Stimulated activated CD4-positive, alpha-beta T cell treated with anti-CD3 and anti-CD28 coated beads, TNF-alpha, amount 100 ng/mL, for 48 hours (primary cell): Measurements from ENCODE around the gene WSCD2.

Experiments
- DNase-seq, 3 donors: peaks; one replicate each; pipeline ENCODE4 v3.0.0-alpha.2; 2020; ENCODE audit warnings: low read depth in 3 of 3

Gene WSCD2

GRCh38 chr12:108235197-108235984 is 106.3 kb downstream of the WSCD2 start:
- no peak for DNase-seq

- DNase-seq, result no peak
Measured at GRCh38 chr12:108235985-108236263, 106.8 kb downstream of the WSCD2 start.

- DNase-seq, result no peak
Measured at GRCh38 chr12:108236366-108236765, 107.3 kb downstream of the WSCD2 start.

- no peak for DNase-seq
Measured at GRCh38 chr12:108237272-108237671, 108.2 kb downstream of the WSCD2 start.

GRCh38 chr12:108238474-108238873 is 109.4 kb downstream of the WSCD2 start:
- DNase-seq, result no peak

GRCh38 chr12:108239378-108239777 is 110.3 kb downstream of the WSCD2 start:
- no peak for DNase-seq

GRCh38 chr12:108240027-108240785 is 111.1 kb downstream of the WSCD2 start:
- DNase-seq, result no peak

GRCh38 chr12:108240928-108241327 is 111.8 kb downstream of the WSCD2 start:
- no peak for DNase-seq

- no peak for DNase-seq
Measured at GRCh38 chr12:108241986-108242703, 113.1 kb downstream of the WSCD2 start.

- DNase-seq, result no peak
Measured at GRCh38 chr12:108247130-108247529, 118.0 kb downstream of the WSCD2 start.

- no peak for DNase-seq
Measured at GRCh38 chr12:108248011-108248410, 118.9 kb downstream of the WSCD2 start.

GRCh38 chr12:108252523-108252922 is 123.4 kb downstream of the WSCD2 start:
- DNase-seq, result no peak

- DNase-seq, result no peak
Measured at GRCh38 chr12:108253540-108253939, 124.5 kb downstream of the WSCD2 start.

GRCh38 chr12:108254030-108254429 is 124.9 kb downstream of the WSCD2 start:
- no peak for DNase-seq

GRCh38 chr12:108254517-108255251 is 125.6 kb downstream of the WSCD2 start:
- no peak for DNase-seq

GRCh38 chr12:108255252-108255602 is 126.1 kb downstream of the WSCD2 start:
- no peak for DNase-seq

- DNase-seq, result no peak
Measured at GRCh38 chr12:108257004-108257403, 127.9 kb downstream of the WSCD2 start.

- DNase-seq, result no peak
Measured at GRCh38 chr12:108257610-108258106, 128.6 kb downstream of the WSCD2 start.

GRCh38 chr12:108260039-108260438 is 131.0 kb downstream of the WSCD2 start:
- no peak for DNase-seq

- no peak for DNase-seq
Measured at GRCh38 chr12:108260969-108261368, 131.9 kb downstream of the WSCD2 start.

GRCh38 chr12:108265505-108265904 is 136.4 kb downstream of the WSCD2 start:
- no peak for DNase-seq

- no peak for DNase-seq
Measured at GRCh38 chr12:108266131-108266530, 137.0 kb downstream of the WSCD2 start.
